CD14-positive monocyte (primary cell): ENCODE results near the gene NINJ1. TPM values are rescaled to one million over a fixed set of nuclear protein-coding genes. Genes with fewer than 3 reads are reported as not detected.

Source experiments
- DNase-seq, 3 donors: peaks; one replicate each; pipeline ENCODE4 v3.0.0-alpha.2; 2011 to 2022
- H2AFZ ChIP-seq: 2 replicates; pipeline ENCODE4 v1.6.0; 2012; ENCODE audit warnings: mild to moderate bottlenecking, low read depth, low read length, inconsistent platforms; ENCODE audit not compliant: insufficient read depth, poor library complexity, severe bottlenecking
- H3K27ac ChIP-seq, 2 donors: 1 replicate in 1 of 2; 2 replicates in 1 of 2; pipeline ENCODE4 v1.5.1; 2012 to 2013; ENCODE audit warnings: low read length in 2 of 2, control low read depth in 1 of 2, inconsistent platforms in 1 of 2, low read depth in 1 of 2, mild to moderate bottlenecking in 1 of 2
- H3K27me3 ChIP-seq, 2 donors: one replicate each; pipeline versions ENCODE4 v1.6.0 to v1.6.1; 2011 to 2013; ENCODE audit warnings: low read length in 2 of 2; ENCODE audit not compliant: control insufficient read depth in 2 of 2, insufficient read depth in 2 of 2
- H3K36me3 ChIP-seq, 2 donors: replicated peaks in 1 of 2; 1 replicate in 1 of 2; 2 replicates in 1 of 2; pipeline versions ENCODE4 v1.5.1 to v1.6.1; 2012 to 2013; ENCODE audit warnings: low read length in 2 of 2, control low read depth in 1 of 2, inconsistent platforms in 1 of 2, mild to moderate bottlenecking in 1 of 2; ENCODE audit not compliant: insufficient read depth in 2 of 2, control insufficient read depth in 1 of 2
- H3K4me1 ChIP-seq, 2 donors: 1 replicate in 1 of 2; 2 replicates in 1 of 2; pipeline versions ENCODE4 v1.5.1 to v1.6.1; 2012 to 2013; ENCODE audit warnings: low read length in 2 of 2, control low read depth in 1 of 2, inconsistent platforms in 1 of 2, mild to moderate bottlenecking in 1 of 2, moderate library complexity in 1 of 2; ENCODE audit not compliant: insufficient read depth in 2 of 2, control insufficient read depth in 1 of 2
- H3K4me2 ChIP-seq: replicated peaks from 2 replicates; pipeline ENCODE3; 2012; ENCODE audit warnings: low read length, moderate library complexity, mild to moderate bottlenecking; ENCODE audit not compliant: poor library complexity, severe bottlenecking; ENCODE audit errors: extremely low read depth
- H3K4me3 ChIP-seq, 3 experiments: fragments of 200-600 bp in 1 of 3; sonication (generic) in 1 of 3; replicated peaks in 1 of 3; 1 replicate in 2 of 3; 2 replicates in 1 of 3; pipeline ENCODE4 v1.5.1; 2011 to 2013; ENCODE audit warnings: low read length in 3 of 3, mild to moderate bottlenecking in 3 of 3, control low read depth in 2 of 3, low read depth in 2 of 3, inconsistent platforms in 1 of 3, moderate library complexity in 1 of 3
- H3K79me2 ChIP-seq: 2 replicates; pipeline ENCODE4 v1.6.0; 2012; ENCODE audit warnings: mild to moderate bottlenecking, control low read depth, inconsistent platforms, low read length, moderate library complexity; ENCODE audit not compliant: insufficient read depth
- H3K9ac ChIP-seq: 2 replicates; pipeline ENCODE4 v1.6.0; 2017; ENCODE audit warnings: low read length, mild to moderate bottlenecking; ENCODE audit not compliant: insufficient read depth, poor library complexity, severe bottlenecking
- H3K9me3 ChIP-seq, 2 donors: replicated peaks in 1 of 2; 1 replicate in 1 of 2; 2 replicates in 1 of 2; pipeline versions ENCODE4 v1.5.1 to v1.6.1; 2012 to 2013; ENCODE audit warnings: low read length in 2 of 2, control low read depth in 1 of 2; ENCODE audit not compliant: control insufficient read depth in 1 of 2, insufficient read depth in 1 of 2
- H4K20me1 ChIP-seq: 2 replicates; pipeline ENCODE4 v1.6.0; 2012; ENCODE audit warnings: mild to moderate bottlenecking, low read length, control low read depth, moderate library complexity; ENCODE audit not compliant: insufficient read depth
- H3K27ac Mint-ChIP-seq, 7 donors: one replicate each; pipeline ENCODE4 v1.8.0; 2020; ENCODE audit warnings: mild to moderate bottlenecking in 7 of 7, mixed read lengths in 7 of 7, moderate library complexity in 6 of 7, inconsistent platforms in 2 of 7
- H3K27me3 Mint-ChIP-seq, 3 donors: one replicate each; pipeline ENCODE4 v1.8.0; 2021 to 2022; ENCODE audit warnings: low read depth in 3 of 3, mild to moderate bottlenecking in 3 of 3, mixed read lengths in 3 of 3, moderate library complexity in 3 of 3, inconsistent platforms in 1 of 3
- H3K36me3 Mint-ChIP-seq, 2 donors: one replicate each; pipeline ENCODE4 v1.8.0; 2020; ENCODE audit warnings: mixed read lengths in 2 of 2, inconsistent platforms in 1 of 2, mild to moderate bottlenecking in 1 of 2
- H3K4me1 Mint-ChIP-seq: one replicate; pipeline ENCODE4 v1.8.0; 2020; ENCODE audit warnings: mild to moderate bottlenecking, mixed read lengths
- H3K4me3 Mint-ChIP-seq, 2 donors: one replicate each; pipeline ENCODE4 v1.8.0; 2020; ENCODE audit warnings: mild to moderate bottlenecking in 2 of 2, mixed read lengths in 2 of 2, moderate library complexity in 1 of 2
- H3K9me3 Mint-ChIP-seq, 7 donors: one replicate each; pipeline ENCODE4 v1.8.0; 2020 to 2022; ENCODE audit warnings: mixed read lengths in 7 of 7, mild to moderate bottlenecking in 6 of 7, moderate library complexity in 6 of 7, inconsistent platforms in 2 of 7
- WGBS: methylation state at CpG from one replicate; pipeline ENCODE4 v1.1.5; 2013; ENCODE audit warnings: missing lambda C conversion rate; ENCODE audit not compliant: insufficient coverage; 5-methylcytosine and 5-hydroxymethylcytosine counted together
- intact Hi-C, 2 donors: fragments of 100-400 bp; cut with micrococcal nuclease; formaldehyde crosslinking; loops; one replicate each; pipeline versions ENCODE4 v1.15.0 to v1.15.1; 2023
- polyA plus RNA-seq, 3 donors: library from polyadenylated mRNA; depleted of rRNA in 1 of 3; unstranded in 2 of 3; stranded (reverse) in 1 of 3; fragments of 300-500 nt in 2 of 3; fragments of >200 nt in 1 of 3; fragmentation: Illumina TruSeq in 2 of 3; gene quantifications; 1 replicate in 2 of 3; 2 replicates in 1 of 3; pipeline ENCODE4 v1.2.3, GENCODE V29; 2012 to 2021
- TF ChIP-seq, protein P1 (sequence below): fragments of 200-600 bp; IDR thresholded peaks from one replicate; pipeline ENCODE4 v1.8.0; 2022; ENCODE audit warnings: antibody characterized with exemption, mild to moderate bottlenecking

The NINJ1 gene
- polyA plus RNA-seq, 3 donors: 290 to 610 (median 469) TPM

DNA sequence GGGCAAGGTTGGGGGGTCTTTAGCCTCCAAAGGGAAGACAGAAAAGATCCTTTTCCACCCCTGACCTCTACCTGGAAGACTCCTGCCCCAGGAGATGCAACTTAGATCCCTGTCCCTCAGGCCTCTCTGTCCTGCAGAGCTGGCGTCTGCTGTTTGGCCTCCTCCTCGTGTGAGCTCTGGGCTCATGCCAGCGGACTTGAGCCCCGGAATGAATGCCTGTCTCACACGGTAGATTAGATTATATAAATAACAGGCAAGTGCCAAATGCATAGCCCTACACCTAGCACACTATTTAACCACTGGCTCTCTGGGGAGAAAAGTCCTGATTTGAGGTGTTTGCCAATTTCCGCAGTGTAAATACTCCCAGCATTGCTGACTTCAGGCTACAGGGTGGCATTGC is 48.5 kb upstream of the NINJ1 start:
- no peak overlapping the region for H3K4me3 ChIP-seq
- no peaks in the 10 kb centered on the region for H4K20me1 ChIP-seq
- H2AFZ ChIP-seq: no peak overlapping the region
- Mint-ChIP-seq H3K4me3 (peak overlapping the region in 1 of 2 donors; percentile 85), H3K36me3 (peaks cover 0 to 5% of the 10 kb centered on the region in 2 donors), H3K27ac (no peak overlapping the region), H3K4me1 (peaks cover 8% of the 10 kb centered on the region), H3K9me3 (peaks cover 0 to 8% (median 2%) of the 10 kb centered on the region in 7 donors), H3K27me3 (peaks cover 61 to 88% (median 81%) of the 10 kb centered on the region in 3 donors)
- intact Hi-C loops: no loop called here
- no peaks in the 10 kb centered on the region for H3K79me2 ChIP-seq
- no peaks in the 10 kb centered on the region for H3K36me3 ChIP-seq
- H3K9ac ChIP-seq: no peak overlapping the region
- no peak for DNase-seq
- no peak overlapping the region for H3K27ac ChIP-seq
- WGBS: 100% methylated on average over 2 of the region's 6 CpGs
- no peak overlapping the region for H3K4me2 ChIP-seq
- peaks cover 9 to 16% of the 10 kb centered on the region in 2 donors for H3K4me1 ChIP-seq
- peaks cover 0 to 8% of the 10 kb centered on the region in 2 donors for H3K9me3 ChIP-seq
- TF ChIP-seq, protein P1, sequence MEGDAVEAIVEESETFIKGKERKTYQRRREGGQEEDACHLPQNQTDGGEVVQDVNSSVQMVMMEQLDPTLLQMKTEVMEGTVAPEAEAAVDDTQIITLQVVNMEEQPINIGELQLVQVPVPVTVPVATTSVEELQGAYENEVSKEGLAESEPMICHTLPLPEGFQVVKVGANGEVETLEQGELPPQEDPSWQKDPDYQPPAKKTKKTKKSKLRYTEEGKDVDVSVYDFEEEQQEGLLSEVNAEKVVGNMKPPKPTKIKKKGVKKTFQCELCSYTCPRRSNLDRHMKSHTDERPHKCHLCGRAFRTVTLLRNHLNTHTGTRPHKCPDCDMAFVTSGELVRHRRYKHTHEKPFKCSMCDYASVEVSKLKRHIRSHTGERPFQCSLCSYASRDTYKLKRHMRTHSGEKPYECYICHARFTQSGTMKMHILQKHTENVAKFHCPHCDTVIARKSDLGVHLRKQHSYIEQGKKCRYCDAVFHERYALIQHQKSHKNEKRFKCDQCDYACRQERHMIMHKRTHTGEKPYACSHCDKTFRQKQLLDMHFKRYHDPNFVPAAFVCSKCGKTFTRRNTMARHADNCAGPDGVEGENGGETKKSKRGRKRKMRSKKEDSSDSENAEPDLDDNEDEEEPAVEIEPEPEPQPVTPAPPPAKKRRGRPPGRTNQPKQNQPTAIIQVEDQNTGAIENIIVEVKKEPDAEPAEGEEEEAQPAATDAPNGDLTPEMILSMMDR: no peak
- peaks cover 24 to 64% of the 10 kb centered on the region in 2 donors for H3K27me3 ChIP-seq

GRCh38 chr9:93181672-93182435 is 47.8 kb upstream of the NINJ1 start:
- peaks cover 54 to 84% (median 77%) of the 10 kb centered on the region in 3 donors for H3K27me3 Mint-ChIP-seq
- Histone ChIP-seq H4K20me1 (no peaks in the 10 kb centered on the region), H3K4me1 (peaks cover 9 to 16% of the 10 kb centered on the region in 2 donors), H3K9me3 (peaks cover 0 to 8% of the 10 kb centered on the region in 2 donors), H3K36me3 (no peaks in the 10 kb centered on the region), H3K27ac (no peak overlapping the region), H2AFZ (no peak overlapping the region), H3K79me2 (no peaks in the 10 kb centered on the region), H3K27me3 (peaks cover 24 to 57% of the 10 kb centered on the region in 2 donors), H3K4me2 (no peak overlapping the region), H3K9ac (no peak overlapping the region), H3K4me3 (no peak overlapping the region)
- peak overlapping the region in 3 of 7 donors; percentile 46 to 81 (median 69) for H3K27ac Mint-ChIP-seq
- H3K36me3 Mint-ChIP-seq: peaks cover 0 to 5% of the 10 kb centered on the region in 2 donors
- H3K4me3 Mint-ChIP-seq: peak overlapping the region in 1 of 2 donors; percentile 52
- no peak for DNase-seq
- TF ChIP-seq, protein P1: no peak
- H3K4me1 Mint-ChIP-seq: peaks cover 8% of the 10 kb centered on the region
- peaks cover 0 to 8% (median 2%) of the 10 kb centered on the region in 7 donors for H3K9me3 Mint-ChIP-seq
- intact Hi-C loops: no loop called here
- 100% methylated on average over 4 of the region's 5 CpGs for WGBS
